ENCODE data around the gene TTC39B. TPM values are rescaled to one million over a fixed set of nuclear protein-coding genes. Genes with fewer than 3 reads are reported as not detected.
A peak's percentile ranks its signal among the peaks of the same experiment; 100 is the strongest.

The TTC39B gene
- total RNA-seq, 1 donor from 2014 or later = 3.1 TPM

GRCh38 chr9:15153961-15154360 lies 153.1 kb downstream of the TTC39B start:
- Mint-ChIP-seq H3K9me3 (ENCODE audit: unreplicated experiment) (no peaks in the 10 kb centered on the region), H3K36me3 (ENCODE audit: unreplicated experiment) (peaks cover 4% of the 10 kb centered on the region), H3K4me1 (ENCODE audit: low read depth, unreplicated experiment) (peaks cover 24% of the 10 kb centered on the region), H3K27me3 (ENCODE audit: unreplicated experiment) (no peaks in the 10 kb centered on the region), H3K4me3 (ENCODE audit: unreplicated experiment) (no peak overlapping the region), H3K27ac (ENCODE audit: unreplicated experiment) (no peak overlapping the region)
- TF ChIP-seq CTCF (IDR thresholded peaks at IDR 0.05; ENCODE audit: partially characterized antibody, unreplicated experiment) = no peak
- DNase-seq = no peak

GRCh38 chr9:15150939-15151338 lies 156.1 kb downstream of the TTC39B start:
- peaks cover 4% of the 10 kb centered on the region for H3K36me3 Mint-ChIP-seq (ENCODE audit: unreplicated experiment)

GRCh38 chr9:15149450-15149849 lies 157.6 kb downstream of the TTC39B start:
- Mint-ChIP-seq H3K27me3 (ENCODE audit: unreplicated experiment) (no peaks in the 10 kb centered on the region), H3K4me1 (ENCODE audit: low read depth, unreplicated experiment) (peaks cover 37% of the 10 kb centered on the region), H3K36me3 (ENCODE audit: unreplicated experiment) (peaks cover 4% of the 10 kb centered on the region), H3K4me3 (ENCODE audit: unreplicated experiment) (no peak overlapping the region), H3K27ac (ENCODE audit: unreplicated experiment) (no peak overlapping the region), H3K9me3 (ENCODE audit: unreplicated experiment) (peaks cover 3% of the 10 kb centered on the region)
- TF ChIP-seq CTCF (IDR thresholded peaks at IDR 0.05; ENCODE audit: partially characterized antibody, unreplicated experiment) = no peak
- DNase-seq = no peak

More at GRCh38 chr9:15150939-15151338, 156.1 kb downstream of the TTC39B start:
- no peaks in the 10 kb centered on the region for H3K27me3 Mint-ChIP-seq (ENCODE audit: unreplicated experiment)
- DNase-seq = no peak
- TF ChIP-seq CTCF (IDR thresholded peaks at IDR 0.05; ENCODE audit: partially characterized antibody, unreplicated experiment) = no peak
- H3K9me3 Mint-ChIP-seq (ENCODE audit: unreplicated experiment) = peaks cover 3% of the 10 kb centered on the region
- no peak overlapping the region for H3K4me3 Mint-ChIP-seq (ENCODE audit: unreplicated experiment)
- H3K4me1 Mint-ChIP-seq (ENCODE audit: low read depth, unreplicated experiment) = peaks cover 24% of the 10 kb centered on the region
- no peak overlapping the region for H3K27ac Mint-ChIP-seq (ENCODE audit: unreplicated experiment)

- DNase-seq = peak; percentile 26
- Mint-ChIP-seq H3K4me1 (ENCODE audit: low read depth, unreplicated experiment) (peaks cover 28% of the 10 kb centered on the region), H3K27ac (ENCODE audit: unreplicated experiment) (peak overlapping the region; percentile 92), H3K9me3 (ENCODE audit: unreplicated experiment) (peaks cover 3% of the 10 kb centered on the region), H3K36me3 (ENCODE audit: unreplicated experiment) (peaks cover 4% of the 10 kb centered on the region), H3K4me3 (ENCODE audit: unreplicated experiment) (peak overlapping the region; percentile 10), H3K27me3 (ENCODE audit: unreplicated experiment) (no peaks in the 10 kb centered on the region)
- no peak for TF ChIP-seq CTCF (IDR thresholded peaks at IDR 0.05; ENCODE audit: partially characterized antibody, unreplicated experiment)
These were observed 160.7 kb downstream of the TTC39B start for GRCh38 chr9:15146268-15146700.

GRCh38 chr9:15144622-15145061 lies 162.4 kb downstream of the TTC39B start:
- no peak overlapping the region for H3K4me3 Mint-ChIP-seq (ENCODE audit: unreplicated experiment)

More at GRCh38 chr9:15144622-15145061, 162.4 kb downstream of the TTC39B start:
- Mint-ChIP-seq H3K4me1 (ENCODE audit: low read depth, unreplicated experiment) (peaks cover 31% of the 10 kb centered on the region), H3K36me3 (ENCODE audit: unreplicated experiment) (no peaks in the 10 kb centered on the region), H3K9me3 (ENCODE audit: unreplicated experiment) (peaks cover 3% of the 10 kb centered on the region), H3K27ac (ENCODE audit: unreplicated experiment) (peak overlapping the region; percentile 57), H3K27me3 (ENCODE audit: unreplicated experiment) (no peaks in the 10 kb centered on the region)
- no peak for TF ChIP-seq CTCF (IDR thresholded peaks at IDR 0.05; ENCODE audit: partially characterized antibody, unreplicated experiment)
- DNase-seq = no peak

All from glutamatergic neuron (in vitro differentiated cells).